IPS-NIHi11 (cell line): ENCODE measurements around the gene PLAC8.
"Not testable (repeated sequence)": the region's sequence is repeated elsewhere in the genome, so short reads cannot be mapped to it uniquely, and the experiment has no call there.

Experiments
- DNase-seq: peaks from one replicate; pipeline ENCODE4 v3.0.0; 2012; ENCODE audit warnings: mixed read lengths, low spot score

The PLAC8 gene

GRCh38 chr4:83112231-83112630 is 2.3 kb downstream of the PLAC8 start:
- DNase-seq, result no peak

GRCh38 chr4:83111751-83112141 is 2.8 kb downstream of the PLAC8 start:
- DNase-seq, result not testable (repeated sequence)

- DNase-seq, result no peak
Measured at GRCh38 chr4:83110970-83111750, 3.4 kb downstream of the PLAC8 start.

- DNase-seq, result peak; percentile 79
Measured at GRCh38 chr4:83110223-83110945, 4.1 kb downstream of the PLAC8 start.

DNA sequence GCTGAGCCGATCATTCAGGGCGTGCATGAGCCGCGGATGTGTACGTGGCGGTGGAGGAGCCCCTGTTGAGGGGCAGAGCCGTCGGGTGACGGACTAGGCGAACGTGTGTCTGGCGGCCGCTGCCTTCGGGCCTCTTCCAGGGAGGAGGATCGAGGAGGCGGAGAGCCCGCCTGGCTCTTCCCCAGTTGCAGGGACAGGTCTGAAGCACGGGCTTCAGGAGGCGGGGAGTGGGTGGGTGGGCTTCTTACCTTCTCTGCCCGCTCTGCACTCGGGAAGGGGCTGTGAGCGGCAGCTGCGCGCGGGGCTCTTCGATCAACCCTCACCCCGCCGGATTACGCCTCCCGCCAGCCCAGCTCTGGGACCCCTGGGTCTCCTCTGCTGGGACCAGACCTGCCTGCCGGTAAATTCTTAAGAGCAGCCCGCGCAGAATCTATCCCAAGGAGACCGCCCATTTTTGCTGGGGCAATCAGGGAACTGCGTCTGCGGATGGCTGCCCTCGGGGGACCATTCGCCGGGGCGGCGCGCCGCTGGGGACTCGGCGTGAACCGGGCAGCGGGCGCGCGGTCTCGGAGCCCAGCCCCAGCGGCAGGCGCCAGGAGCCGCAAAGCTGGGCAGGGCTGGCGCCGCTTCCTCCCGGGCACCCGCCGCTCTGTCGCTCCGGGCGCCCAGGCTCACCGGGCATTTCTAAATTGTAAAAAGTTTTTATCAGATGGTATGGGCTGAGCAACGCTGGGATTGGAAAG is 4.9 kb downstream of the PLAC8 start:
- DNase-seq, result peak; percentile 65

GRCh38 chr4:83108101-83108861 is 6.2 kb downstream of the PLAC8 start:
- no peak for DNase-seq

DNA sequence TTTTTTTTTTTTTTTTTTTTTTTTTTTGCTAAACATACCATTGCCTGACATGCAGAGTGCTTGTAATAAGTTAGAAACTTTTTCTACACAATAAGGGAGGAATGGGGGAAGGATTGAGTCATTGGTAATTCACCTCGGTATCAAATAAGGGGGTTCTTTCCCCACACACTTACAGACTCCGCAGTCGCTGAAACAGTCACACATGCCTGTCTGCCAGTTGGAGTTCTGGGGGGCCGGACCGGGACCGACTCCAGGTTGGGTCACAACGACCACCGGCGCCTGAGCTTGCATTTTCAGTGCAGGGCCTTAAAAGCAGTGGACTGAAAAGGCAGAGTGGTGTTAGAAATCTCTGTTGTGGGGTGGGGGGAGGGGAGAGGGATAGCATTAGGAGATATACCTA is 6.9 kb downstream of the PLAC8 start:
- DNase-seq, result no peak

GRCh38 chr4:83104991-83105390 is 9.5 kb downstream of the PLAC8 start:
- DNase-seq, result no peak

DNA sequence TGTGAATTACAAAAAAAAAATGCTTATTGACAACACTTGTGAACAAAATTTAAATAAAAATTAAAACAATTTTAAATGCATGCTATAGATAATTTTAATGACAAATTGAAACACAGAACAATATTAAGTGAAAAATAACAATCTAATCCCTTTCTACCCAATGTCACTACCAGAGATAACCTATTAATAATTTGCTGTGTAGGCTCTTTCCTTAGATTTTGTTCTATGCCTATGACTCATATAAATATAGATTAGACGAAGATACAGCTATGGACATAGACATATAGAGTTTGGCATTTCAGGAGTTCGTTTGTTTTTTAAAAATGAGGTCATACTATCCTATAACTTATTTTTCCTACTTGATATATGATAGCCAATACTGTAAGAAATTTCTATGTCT is 18.1 kb downstream of the PLAC8 start:
- no peak for DNase-seq

- peak; percentile 64 for DNase-seq
Measured at GRCh38 chr4:83093060-83093640, 21.4 kb downstream of the PLAC8 start.

DNA sequence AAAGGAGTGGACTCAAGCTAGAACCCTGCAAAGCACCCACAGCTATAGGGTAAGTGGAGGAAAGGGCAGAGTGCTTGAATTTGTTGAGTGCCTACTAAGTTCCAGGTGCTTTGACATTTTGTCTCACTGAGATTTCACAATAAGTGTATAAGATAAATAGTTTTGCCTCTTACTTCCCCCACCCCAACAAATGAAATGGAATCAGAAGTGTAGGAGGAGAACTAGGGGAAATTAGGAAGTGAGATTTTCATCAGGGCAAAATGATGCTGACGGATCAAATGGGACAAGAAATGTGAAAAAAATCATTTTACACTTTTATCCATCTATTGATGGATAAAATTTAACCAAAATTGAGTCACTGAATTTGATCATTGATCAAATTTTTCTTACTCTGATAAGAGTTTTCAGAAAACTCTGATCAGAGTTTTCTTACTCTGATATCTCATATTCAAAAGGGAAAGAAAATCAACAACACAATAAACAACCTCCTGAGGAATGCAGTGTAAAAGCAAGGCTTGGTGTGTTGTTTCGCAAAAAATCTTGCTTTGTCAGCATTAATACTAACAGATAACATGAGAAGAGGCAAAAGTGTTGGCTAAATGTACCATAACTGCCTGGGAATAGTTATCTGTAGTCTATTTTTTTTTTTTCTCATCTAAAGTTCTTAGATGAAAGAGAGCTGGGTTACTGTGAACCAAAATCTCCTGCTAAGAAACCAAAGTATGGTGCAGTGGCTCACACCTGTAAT is 24.9 kb downstream of the PLAC8 start:
- no peak for DNase-seq

DNA sequence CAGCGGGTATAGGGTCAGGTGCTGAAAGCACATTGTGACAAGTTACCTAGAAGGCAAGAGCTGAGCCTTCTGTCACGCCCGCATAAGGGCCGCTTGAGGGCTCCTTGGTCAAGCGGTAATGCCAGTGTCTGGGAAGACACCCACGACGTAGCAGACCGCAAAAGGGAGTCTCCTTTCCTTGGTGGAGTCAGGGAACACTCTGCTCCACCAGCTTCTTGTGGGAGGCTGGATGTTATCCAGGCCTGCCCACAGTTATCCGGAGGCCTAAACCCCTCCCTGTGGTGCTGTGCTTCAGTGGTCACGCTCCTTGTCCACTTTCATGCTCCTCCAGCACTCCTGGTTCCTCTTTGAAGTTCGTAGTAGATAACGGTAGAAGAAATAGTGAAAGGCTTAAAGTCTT is 29.6 kb downstream of the PLAC8 start:
- DNase-seq, result not testable (repeated sequence)

DNA sequence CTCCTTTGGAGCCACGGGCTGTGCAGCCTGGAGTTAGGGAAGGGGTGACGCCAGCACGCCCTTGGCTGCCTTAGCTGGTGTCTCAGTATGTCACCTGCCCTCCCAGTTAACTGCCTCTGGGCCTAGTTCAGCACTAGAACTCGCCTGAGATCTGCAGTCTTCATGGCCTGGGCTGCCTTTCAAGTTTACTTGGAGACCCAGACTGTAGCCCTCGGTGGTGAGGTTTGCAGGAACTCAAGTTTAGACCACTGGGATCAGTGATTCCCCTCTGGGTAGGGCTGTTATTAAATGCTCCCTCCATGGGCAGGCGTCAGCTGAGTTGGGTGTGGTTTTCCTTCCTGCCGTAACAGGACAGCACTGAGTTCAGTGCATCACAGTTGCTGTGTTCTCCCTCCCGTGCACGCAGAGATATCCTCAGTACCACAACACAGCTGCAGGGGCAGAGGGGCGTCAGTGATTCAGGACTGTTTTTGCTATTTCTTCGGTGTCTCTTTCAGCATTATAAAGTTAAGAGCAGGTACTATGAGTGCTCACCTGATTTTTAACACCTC is 30.5 kb downstream of the PLAC8 start:
- DNase-seq, result no peak

DNA sequence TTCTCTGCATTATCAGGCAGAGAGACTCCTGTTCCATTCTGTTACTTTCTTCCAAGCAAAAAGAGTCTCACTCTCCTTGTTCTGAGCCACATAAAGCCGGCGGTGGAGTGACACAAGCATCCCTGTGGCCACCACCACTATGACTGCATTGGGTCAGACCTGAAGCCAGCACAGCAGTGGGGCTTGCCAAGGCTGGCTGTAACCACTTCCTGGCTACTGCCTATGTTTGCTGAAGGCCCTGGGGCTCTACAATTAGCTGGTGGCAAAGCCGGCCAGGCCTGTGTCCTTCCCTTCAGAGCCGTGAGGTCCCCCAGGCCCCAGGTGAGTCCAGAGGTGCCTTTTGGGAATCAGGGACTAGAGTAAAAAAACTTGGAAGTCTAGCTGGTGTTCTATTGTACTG is 31.8 kb downstream of the PLAC8 start:
- no peak for DNase-seq

GRCh38 chr4:83080561-83080960 is 34.0 kb downstream of the PLAC8 start:
- no peak for DNase-seq

DNA sequence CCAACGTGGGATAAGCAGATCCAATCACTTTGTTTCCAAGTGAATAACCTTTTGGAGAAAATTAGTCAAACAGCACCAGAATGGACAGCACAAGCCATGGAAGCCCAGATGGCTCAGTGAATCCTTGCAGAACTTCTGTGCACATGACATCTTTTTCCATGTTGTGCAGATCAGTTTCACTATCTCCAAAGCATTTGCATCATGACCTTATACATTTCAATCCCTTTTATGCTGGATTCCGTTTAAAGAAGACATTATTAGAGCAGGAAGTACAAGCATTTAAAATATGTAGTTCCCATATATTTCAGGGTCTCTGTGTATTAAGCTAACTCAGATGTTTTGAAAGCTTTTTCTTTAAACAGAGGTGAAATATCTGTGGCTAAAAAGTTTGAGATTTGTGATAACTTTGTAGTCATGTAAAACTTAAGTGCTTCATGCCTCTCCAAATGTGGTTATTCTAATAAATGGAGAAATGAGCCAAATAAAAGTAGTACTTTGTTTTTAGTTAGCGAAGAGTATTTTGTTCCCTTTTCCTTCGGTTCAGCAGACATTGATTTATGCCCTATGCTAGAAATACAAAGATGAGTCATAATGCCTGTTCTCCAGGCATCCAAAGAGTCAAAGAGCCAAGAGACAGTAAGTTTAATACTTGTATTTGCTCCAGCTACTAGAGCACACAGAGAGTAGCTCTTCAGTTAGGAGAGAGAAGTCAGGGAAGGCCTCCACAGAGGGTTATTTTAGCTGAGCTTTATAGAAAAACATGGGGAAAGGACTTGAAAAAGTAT is 39.0 kb downstream of the PLAC8 start:
- no peak for DNase-seq

DNA sequence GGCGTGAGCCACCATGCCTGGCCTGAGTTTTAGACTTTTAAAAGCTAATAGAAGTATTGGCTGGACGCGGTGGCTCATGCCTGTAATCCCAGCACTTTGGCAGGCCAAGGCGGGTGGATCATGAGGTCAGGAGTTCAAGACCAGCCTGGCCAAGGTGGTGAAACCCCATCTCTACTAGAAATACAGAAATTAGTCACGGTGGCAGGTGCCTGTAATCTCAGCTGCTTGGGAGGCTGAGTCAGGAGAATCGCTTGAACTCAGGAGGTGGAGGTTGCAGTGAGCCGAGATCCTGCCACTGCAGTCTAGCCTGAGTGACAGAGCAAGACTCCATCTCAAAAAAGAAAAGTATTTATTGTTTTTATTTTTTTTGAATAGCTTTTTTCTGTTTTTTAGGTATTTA is 39.7 kb downstream of the PLAC8 start:
- DNase-seq, result not testable (repeated sequence)

DNA sequence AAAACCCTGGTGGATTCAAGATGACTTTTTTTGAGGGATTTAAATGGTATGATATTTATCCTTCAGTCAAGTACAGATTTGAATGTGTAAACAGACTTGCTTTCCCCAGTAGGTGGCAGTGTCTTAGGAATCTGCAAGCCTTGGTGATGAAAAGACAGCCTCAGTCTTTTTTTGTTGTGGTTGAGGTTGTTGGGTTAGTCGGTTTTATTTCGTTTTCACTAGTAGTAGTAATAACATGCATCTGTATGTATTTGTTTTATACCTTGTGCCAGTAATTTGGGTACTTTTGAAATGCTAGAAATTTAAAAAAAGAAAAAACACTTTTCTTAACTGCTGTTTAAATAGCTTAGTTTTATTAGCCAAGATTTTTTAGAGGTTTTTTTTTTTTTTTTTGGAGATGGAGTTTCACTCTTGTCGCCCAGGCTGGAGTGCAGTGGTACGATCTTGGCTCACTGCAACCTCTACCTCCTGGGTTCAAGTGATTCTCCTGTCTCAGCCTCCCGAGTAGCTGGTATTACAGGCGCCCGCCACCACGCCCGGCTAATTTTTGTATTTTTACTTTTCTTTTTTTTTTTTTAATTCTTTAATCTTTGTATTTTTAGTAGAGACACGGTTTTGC is 40.3 kb downstream of the PLAC8 start:
- DNase-seq, result peak; percentile 69

GRCh38 chr4:83071116-83071515 is 43.4 kb downstream of the PLAC8 start:
- no peak for DNase-seq
